Skin epidermis (tissue), 12 donors: Measurements from ENCODE around the gene APOBEC3G.

ENCODE experiments used
- H3K27ac ChIP-seq, 21 experiments: fragments of 200-600 bp; sonication (generic) in 11 of 21; one replicate each; pipeline ENCODE4 v1.5.0; 2020; ENCODE audit warnings: mild to moderate bottlenecking in 3 of 21, inconsistent platforms in 2 of 21, moderate library complexity in 2 of 21
- H3K4me3 ChIP-seq, 7 experiments: fragments of 200-600 bp; sonication (generic) in 2 of 7; one replicate each; pipeline ENCODE4 v1.5.0; 2020; ENCODE audit warnings: inconsistent platforms in 2 of 7, mild to moderate bottlenecking in 2 of 7, moderate library complexity in 1 of 7

Gene APOBEC3G

DNA sequence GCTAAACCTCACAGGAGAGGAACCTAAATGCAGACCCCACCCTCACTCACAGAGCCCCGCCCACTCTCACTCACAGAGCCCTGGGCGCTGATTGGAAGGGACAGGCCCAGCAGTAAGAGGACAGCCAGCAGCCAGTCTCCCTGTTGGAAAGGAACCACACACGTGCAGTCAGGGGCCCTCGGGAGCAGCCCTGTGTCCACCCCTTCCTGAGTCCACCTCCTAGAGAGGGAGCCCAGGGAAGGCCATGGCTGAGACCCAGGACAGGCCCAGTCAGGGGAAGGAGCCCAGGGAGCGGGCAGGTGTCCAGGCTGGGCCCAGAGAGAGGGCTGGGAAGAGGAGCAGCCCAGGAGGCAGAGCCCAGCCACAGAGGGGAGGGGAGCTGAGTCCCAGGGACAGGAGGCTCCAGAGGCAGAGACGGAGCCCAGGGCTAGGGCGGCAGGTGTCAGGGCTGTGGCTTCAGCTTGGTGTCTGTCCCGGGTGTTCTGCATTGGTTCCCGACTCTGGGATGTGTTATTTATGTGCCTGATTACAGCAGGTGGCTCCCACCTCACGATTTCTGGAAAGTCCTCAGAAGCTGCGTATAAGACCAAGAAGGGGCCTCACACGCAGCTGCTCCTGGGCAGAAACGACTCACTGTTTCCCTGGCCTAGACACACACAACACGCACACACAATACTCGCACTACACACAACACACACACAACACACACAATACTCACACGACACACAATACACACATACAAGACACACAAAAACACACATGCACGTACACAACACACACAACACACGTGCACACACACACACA, 11.0 kb downstream of the APOBEC3G start:
- peak overlapping the region in 6 of 21 experiments; percentile 11 to 95 (median 68) for H3K27ac ChIP-seq

DNA sequence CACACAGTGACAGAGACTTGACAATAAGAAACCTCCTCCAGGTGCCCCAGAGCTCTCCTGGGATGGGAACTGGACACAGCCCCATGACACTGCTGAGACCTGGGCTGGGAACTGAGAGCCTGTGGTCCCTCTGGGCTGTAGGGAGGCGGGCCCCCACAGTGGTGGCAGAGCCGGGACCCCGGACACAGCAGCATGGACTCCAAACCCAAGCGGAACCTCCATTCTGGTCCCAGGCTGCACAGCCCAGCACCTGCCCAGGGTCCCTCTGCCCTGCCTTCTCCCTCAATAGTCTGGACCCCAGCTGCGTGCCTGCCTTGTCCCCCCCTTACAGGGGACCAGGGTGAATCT, 11.6 kb downstream of the APOBEC3G start:
- Histone ChIP-seq H3K4me3 (no peak overlapping the region), H3K27ac (peak overlapping the region in 6 of 21 experiments; percentile 11 to 95 (median 68))

More for the DNA sequence above, 11.0 kb downstream of the APOBEC3G start:
- H3K4me3 ChIP-seq, result no peak overlapping the region

DNA sequence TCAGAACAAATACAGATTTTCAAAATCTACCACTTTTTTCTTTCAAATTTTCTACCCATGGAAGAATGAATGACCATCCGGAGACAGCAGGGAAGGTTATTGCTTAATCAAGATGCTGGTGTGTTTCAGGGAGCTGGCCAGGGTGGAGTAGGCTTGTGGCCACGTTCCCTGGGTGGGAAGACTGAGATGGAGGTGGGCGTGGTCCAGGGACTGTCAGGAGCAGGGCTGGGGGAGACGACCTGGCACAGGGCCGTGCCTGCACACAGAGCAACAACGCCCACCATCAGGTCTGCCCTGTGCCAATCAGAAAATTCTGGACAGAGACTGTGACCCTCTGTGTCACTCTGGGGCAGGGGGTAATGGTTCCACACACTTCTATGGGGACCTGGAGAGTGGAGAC, 12.9 kb downstream of the APOBEC3G start:
- Histone ChIP-seq H3K27ac (peak overlapping the region in 16 of 21 experiments; percentile 28 to 95 (median 72)), H3K4me3 (no peak overlapping the region)

DNA sequence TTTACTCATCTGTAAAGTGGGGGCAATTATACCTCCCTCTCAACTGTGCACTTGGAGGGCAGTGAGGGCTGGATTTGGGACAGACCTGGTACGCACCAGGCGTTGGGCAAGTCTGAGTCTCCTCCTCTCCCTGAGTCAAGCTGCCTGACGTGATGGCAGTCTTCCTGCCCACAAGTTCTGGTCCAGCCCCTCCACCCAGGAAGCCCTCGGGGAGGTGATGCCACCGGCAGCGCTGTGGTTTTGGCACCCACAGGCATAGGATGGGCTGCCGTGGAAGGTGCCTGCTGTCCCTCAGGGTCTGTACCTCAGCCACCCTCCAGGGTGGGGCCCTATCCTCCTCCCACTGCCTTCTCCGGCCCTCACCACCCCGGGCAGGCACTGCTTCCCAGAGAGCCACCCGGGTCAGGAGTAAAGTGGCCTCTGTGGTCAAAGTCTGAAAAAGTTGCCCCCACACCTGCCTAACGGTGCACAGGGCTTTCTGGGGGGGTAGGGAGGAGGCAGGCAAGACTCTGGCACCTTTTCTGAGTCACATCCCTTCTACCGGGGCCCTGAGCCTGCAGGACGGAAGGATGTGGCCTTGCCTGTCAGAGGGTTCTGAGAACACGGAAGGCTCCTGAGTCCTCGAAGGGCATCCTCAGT, 13.5 kb downstream of the APOBEC3G start:
- H3K4me3 ChIP-seq, result no peak overlapping the region
- H3K27ac ChIP-seq, result peak overlapping the region in 16 of 21 experiments; percentile 28 to 95 (median 72)

DNA sequence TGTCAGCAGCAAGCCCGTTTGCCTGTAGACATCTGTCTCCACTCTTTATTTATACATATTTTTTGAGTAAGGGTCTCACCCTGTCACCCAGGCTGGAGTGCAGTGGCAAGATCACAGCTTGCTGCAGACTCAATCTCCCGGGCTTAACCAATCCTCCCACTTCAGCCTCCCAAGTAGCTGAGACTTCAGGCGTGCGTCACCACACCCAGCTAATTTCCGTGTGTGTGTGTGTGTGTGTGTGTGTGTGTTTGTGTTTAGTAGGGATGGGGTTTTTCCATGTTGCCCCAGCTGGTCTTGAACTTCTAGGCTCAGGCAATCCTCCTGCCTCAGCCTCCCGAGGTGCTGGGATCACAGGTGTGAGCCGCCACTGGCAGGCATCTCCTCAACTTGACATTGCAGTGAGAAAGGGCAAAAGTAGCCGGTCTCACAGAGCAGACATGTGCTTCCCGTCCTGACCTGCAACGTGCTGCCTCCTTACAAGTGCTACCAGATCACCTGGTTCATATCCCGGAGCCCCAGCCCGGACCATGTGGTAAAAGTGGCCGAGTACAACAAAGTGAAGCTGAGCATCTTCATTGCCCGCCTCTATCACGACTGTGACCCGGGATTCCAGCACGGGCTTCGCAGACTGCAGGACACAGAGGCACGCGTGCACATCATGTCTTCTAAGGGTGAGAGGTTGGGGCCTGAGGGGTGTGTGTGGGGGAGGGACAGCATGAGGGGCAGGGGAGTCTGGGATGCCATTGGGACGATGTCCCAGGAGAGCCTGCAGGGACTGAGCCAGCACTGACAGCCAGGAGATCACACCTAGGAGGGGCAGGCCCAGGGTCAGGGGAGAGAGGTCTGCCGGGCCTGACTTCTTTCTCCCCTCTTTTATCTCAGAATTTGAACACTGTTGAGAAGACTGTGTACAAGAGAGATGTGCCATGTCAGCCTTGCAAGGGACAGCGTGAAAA, 14.3 kb downstream of the APOBEC3G start:
- Histone ChIP-seq H3K4me3 (no peak overlapping the region), H3K27ac (peak overlapping the region in 14 of 21 experiments; percentile 27 to 95 (median 72))

DNA sequence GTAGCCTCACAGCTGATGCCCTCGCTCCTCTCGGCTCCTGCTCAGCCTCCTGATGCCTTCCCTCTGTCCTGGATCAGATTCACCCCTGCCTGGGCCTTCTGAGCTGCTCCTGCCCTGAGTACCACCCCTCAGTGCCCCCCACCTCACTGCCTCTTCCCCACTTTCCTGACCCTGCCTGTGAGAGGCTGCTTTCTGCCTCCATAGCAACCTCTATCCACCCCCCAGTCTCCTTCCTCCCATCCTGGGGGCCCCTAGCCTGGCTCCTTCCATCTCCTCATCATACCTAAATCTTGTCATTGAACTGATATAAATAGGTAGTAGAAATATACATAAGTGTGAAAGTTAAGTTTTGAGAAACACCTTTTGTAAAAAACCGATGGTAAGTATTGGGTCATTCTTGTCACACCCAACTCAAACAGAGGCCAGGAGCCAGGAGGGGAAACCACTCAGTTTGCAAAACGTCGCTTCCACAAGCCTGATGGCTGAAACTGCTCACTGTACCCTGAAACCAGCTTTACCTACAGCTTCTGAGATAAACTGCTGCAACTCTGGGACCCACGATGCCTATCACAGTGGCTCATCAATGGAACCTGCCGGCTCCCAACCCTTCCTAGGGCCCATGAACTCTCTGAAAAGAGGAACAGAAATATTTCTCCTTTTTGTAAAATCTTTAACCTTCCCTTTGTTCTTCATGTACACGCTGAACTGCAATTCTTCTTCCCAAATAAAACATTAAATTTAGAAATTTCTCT, 15.2 kb downstream of the APOBEC3G start:
- H3K4me3 ChIP-seq, result no peak overlapping the region

DNA sequence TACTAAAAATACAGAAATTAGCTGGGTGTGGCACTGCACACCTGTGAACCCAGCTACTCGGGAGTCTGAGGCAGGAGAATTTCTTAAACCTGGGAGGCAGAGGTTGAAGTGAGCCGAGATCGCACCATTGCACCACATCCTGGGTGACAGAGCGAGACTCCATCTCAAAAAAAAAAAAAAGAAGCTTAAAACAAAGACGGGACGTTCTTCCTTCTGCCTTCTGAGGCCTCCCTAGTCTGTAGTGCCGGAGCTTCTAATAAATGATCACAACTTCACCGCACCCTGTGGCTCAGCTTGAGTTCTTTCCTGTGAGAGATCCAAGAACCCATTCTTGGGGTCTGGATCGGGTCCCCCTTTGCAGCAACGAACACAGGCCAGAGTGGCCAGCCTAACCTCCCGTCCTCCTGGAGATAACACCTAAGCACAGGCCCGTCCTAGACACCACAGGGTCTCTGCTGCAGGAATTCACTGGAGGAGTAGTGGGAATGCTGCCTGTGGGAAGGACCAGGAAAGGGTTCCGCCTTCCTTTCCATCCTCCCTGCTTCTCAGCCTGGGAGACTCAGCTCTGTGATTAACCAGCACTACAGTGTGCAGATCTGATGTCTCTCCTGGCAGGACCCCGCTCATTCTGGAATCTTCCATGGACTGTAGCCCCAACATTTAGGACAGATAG, 17.8 kb downstream of the APOBEC3G start:
- Histone ChIP-seq H3K27ac (peak overlapping the region in 10 of 21 experiments; percentile 18 to 95 (median 48)), H3K4me3 (no peak overlapping the region)

More for the DNA sequence above, 15.2 kb downstream of the APOBEC3G start:
- H3K27ac ChIP-seq, result peak overlapping the region in 14 of 21 experiments; percentile 22 to 95 (median 72)

DNA sequence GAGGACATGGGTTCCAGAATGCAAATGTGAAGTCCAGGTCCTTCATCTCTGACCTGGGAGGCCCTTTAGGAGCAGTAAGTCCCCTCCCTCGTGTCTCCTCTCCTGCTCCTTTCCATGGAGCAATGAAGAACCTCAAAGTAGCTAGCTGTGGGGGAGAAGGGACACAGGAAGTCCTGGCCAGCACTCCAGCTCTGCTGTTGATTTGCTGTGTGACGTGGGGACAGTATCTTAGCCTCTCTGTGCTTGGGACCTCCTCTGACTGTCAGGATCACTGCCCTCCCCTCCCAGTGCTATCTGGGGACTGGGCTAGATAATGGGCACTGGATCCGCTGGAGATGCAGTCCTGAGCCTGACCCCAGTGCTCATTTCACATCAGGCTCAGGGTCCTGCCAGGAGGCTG, 18.9 kb downstream of the APOBEC3G start:
- no peak overlapping the region for H3K4me3 ChIP-seq
- H3K27ac ChIP-seq, result peak overlapping the region in 6 of 21 experiments; percentile 38 to 95 (median 69)

DNA sequence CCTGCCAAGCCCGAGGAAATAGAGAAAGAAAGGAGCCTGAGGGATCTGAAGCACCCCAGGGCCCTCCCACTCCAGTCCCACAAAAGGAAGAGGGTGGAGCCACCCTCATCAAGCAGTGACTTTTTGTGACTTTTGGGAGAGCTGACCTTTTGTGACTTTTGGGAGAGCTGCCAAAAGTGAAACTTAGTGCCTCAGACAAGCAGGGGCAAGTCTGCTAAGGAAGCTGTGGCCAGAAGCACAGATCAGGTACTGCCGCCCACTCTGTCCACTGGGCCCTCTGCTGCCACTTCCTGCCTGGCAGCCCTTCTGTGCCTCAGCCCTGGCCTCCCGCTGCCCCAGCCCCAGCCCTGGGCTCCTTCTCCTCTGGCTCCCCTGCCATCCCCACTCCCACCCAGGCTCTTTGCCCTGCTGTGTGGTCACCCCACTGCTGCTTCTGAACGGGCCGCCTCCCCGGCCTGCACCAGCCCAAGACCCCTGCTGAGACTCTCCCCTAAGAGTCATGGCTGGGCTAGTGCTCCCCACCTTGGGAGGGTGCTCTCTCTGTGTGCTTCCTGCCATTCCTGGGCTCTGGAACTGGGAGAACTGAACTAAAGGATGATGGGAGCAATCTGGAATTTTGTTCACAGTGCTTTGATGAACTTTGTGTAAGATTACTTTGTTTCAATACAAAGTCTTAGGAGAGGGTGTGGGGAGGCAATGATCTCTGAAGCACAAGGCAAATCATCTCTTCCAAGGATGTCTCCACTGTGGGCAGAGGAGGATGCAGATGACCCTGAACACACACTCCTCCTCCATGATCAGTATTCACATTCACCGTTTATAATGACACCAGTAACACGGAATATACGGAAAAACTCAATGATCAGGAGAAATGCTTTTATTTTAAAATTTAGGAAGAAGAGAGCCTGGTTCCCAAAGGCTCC, 20.3 kb downstream of the APOBEC3G start, which contains the start of gene APOBEC3H:
TSS of gene APOBEC3H (plus strand) at position 147 of the 923 bp plus-strand sequence. CDS start 3,035 bp downstream, outside the sequence.
- peak within 1 kb of the TSS in 17 of 21 experiments; percentile 11 to 95 (median 72) for H3K27ac ChIP-seq
- H3K4me3 ChIP-seq, result no peak within 1 kb of the TSS

DNA sequence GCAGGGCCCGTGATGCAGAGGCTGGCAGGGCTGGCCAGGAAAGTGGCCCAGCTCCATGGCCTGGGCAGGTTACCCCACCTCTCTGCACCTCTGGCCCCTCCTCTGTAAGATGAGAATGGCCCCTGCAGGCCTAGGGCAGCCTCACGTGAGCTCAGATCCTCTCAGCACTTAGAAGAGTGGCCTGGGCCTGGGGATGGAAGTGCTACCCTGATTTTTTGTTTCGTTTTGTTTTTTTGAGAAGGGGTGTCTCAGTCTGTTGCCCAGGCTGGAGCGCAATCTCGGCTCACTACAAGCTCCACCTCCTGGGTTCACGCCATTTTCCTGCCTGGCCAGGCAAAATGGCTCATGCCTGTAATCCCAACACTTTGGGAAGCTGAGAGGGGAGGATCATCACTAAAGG, 21.0 kb downstream of the APOBEC3G start:
- H3K4me3 ChIP-seq, result no peak overlapping the region
- peak overlapping the region in 15 of 21 experiments; percentile 11 to 95 (median 73) for H3K27ac ChIP-seq

DNA sequence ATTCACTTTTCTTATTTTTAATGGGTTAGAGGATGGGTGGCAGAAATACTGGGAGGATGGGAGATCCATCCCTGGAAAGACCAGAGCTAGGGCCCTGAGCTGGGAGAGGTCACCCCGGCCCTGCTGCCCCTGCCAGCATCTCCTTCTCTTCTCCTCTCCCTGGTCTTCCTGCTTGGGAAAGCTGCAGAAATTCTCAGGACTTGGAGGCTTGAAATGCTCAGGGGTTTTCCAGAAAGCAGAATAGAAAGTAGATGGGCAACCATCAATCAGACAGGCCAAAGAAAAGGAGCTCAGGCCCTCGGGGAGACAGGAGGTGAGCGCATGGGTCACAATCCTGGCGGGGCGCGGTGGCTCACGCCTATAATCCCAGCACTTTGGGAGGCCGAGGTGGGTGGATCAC, 21.5 kb downstream of the APOBEC3G start:
- H3K4me3 ChIP-seq, result no peak overlapping the region
- H3K27ac ChIP-seq, result peak overlapping the region in 10 of 21 experiments; percentile 34 to 95 (median 76)

DNA sequence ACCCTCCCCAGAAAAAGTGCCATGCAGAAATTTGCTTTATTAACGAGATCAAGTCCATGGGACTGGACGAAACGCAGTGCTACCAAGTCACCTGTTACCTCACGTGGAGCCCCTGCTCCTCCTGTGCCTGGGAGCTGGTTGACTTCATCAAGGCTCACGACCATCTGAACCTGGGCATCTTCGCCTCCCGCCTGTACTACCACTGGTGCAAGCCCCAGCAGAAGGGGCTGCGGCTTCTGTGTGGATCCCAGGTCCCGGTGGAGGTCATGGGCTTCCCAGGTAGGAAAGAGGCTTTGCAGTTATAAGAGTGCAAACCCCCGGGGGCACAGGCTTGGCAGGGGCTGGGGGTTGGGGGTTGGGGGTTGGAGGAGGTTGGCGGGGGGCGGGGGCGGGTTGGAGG, 24.2 kb downstream of the APOBEC3G start:
- Histone ChIP-seq H3K27ac (no peak overlapping the region), H3K4me3 (no peak overlapping the region)

DNA sequence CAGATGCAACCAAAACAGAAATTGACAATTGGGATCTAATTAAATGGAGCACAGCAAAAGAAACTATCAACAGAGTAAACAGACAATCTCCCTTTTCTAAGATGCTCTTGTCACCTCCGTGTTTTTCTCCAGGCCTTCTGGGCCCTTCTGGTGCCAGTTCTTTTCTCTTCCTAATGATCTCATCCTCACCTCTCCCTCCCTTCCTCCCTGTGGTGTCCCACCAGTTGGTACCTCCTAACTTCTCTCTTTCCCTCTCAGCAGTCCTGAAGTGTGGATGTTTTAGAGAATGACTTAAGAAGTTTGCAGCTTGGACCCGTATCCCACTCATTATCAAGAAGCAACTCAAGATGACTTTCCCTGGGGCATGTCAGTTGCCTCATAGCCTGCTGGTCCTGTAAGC, 26.4 kb downstream of the APOBEC3G start:
- no peak overlapping the region for H3K4me3 ChIP-seq
- no peak overlapping the region for H3K27ac ChIP-seq

DNA sequence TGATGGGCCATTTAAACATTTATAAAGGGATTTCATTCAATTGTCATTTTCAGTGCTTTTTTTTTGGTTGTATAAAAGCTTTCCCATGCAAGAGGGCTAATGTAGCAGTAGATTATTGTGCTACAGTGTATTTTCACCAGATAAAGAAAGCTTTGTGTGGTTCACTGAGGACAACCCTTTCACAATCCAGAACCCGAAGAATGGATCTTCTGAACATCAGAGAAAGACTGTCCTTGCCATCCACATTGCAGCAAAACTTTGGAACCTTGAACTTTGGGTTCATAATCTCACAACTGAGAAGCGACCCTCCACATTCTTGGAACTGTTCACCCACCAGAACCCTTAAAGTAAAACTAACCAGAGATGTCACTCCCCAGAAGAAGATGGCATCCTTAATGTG, 29.3 kb downstream of the APOBEC3G start:
- Histone ChIP-seq H3K4me3 (no peak overlapping the region), H3K27ac (no peak overlapping the region)

DNA sequence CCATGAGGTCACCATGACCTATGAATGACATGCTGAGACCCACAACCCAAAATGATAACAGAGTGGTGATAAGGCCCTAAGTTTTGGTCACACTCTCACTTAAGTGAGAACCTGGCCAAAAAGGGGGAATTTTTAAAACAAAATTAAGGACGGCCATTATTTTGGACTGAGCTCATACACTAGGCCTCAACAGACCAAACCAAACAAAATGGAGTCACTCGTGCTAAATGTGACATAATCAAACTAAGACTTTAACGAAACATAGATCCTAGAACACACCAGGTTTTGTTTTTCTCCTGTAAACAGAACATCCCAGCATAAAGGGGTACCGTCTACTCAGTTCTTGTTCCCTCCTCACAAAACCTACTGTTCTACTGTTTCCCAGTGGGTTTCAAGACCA, 31.4 kb downstream of the APOBEC3G start:
- H3K4me3 ChIP-seq, result no peak overlapping the region

DNA sequence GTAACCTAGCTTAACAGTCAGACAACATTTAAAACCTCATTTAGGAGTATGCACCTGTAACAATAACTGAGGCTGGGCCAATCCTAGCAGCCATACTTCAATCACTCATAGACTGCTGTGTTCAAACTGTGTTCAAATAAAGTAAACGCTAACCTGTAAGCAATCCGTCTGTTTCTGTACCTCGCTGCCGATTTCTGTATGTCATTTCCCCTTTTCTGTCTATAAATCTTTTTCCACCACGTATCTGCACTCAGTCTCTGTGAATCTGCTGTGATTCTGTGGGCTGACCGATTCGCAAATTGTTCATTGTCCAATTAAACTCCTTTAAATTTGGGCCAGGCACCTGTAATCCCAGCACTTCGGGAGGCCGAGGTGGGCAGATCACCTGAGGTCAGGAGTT, 32.3 kb downstream of the APOBEC3G start:
- no peak overlapping the region for H3K27ac ChIP-seq
- no peak overlapping the region for H3K4me3 ChIP-seq

More for the DNA sequence above, 31.4 kb downstream of the APOBEC3G start:
- H3K27ac ChIP-seq, result no peak overlapping the region
